ENCODE results near the gene PRKN. TPM values are rescaled to one million over a fixed set of nuclear protein-coding genes. Genes with fewer than 3 reads are reported as not detected.
"Not testable (repeated sequence)": the region's sequence is repeated elsewhere in the genome, so short reads cannot be mapped to it uniquely, and the experiment has no call there.

Gene PRKN
- polyA plus RNA-seq, 1 donor = 4.6 TPM

DNA sequence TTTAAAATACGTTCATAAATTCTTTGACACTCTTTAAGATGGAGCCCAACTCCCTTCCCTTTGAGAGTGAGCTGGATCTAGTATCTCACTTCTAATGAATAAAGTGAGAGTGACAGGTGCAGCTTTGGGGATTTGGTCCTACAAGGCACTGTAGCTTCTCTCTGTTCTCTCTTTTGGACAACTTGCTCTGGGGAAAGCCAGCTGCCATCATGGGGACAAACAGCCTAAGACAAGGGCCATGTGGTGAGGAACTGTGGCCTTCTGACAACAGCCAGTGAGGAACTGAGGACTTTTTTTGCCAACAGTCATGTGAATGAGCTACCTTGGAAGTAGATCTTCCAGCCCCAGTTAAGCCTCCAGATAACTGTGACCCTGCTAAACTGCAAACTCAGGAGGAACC, 1180.9 kb downstream of the PRKN start:
- DNase-seq (ENCODE audit: low read depth) = no peak

DNA sequence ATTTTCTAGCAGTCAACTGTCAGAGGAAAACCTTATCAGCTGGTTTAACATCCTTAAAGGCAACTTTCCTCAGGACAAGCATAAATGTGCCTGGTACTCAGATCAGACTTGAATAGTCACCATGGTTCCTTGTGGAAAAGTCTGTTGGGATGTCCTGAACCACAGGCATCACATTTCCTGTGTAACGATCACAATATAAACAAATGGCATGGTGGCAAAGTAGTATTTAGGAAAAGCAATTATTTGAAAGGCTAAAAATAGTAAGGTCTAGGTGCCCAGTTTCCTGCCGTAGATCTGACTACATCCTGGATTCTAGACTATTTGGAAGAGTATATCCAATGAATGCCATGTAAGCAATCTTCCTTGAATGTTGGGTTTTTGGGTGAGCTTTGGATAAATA, 1181.8 kb downstream of the PRKN start:
- DNase-seq (ENCODE audit: low read depth) = no peak

DNA sequence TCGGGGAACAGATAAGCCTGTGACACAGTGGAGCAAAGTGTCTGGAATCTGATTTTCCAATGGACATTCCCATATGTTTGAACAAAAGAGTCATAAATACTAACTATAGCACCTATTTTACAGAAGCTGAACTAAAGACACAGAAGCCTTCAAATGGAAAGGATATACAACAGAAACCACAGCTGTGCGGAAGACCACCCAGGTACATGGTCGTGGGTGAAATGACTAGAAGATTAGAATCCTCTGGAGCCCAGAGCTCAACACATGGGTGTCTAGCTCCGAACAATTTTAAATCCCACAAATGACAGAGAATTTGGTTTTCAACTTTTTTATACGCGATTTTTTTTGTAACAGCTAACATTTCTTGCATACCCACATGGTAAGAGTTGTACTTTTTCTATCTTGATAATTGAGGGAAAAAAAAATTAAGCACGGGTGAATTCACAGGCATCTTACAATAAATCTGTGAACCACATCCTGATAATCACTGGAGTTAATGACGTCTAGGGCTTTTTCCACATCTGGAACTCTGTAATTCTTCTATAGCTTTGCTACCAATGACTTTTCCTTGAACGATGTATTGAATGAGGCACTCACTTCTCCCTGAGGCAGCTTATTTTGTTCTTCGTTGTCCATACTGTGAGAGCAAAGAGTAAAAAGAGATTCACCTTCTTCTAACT, 1182.6 kb downstream of the PRKN start:
- no peak for DNase-seq (ENCODE audit: low read depth)

- peak; percentile 8 for DNase-seq (ENCODE audit: low read depth)
Measured at GRCh38 chr6:161543684-161544309, 1183.8 kb downstream of the PRKN start.

DNA sequence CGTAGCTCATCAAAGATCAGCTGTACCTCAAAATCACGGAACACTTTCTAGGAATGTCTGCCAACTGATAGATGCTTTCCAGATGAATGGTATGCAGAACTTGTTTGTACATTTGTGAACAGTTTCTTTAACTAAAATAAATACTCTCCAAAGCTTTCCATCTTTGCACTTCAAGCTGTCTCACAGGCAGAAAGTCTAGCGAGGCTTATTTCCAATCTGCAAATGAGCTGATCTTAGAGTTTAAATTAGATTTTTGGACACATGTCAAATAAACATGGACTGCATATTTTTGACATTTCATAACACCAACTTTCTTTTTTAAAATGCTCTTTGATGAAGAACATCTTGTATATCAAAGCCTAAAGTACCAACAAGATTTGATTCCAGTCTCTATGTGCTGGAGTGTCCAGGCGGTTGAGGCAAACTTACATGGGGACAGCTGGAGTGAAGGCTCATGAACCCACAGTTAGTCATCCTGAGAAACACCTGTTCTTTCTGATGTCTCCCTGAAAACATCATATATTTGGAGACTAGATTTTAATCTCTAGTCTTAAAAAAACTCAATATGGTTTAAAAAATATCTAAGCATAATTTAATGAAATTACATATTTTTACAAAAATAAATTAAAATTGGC, 1185.1 kb downstream of the PRKN start:
- DNase-seq (ENCODE audit: low read depth) = no peak

GRCh38 chr6:161540532-161540931, 1187.0 kb downstream of the PRKN start:
- DNase-seq (ENCODE audit: low read depth) = no peak

- no peak for DNase-seq (ENCODE audit: low read depth)
Measured at GRCh38 chr6:161536224-161536630, 1191.3 kb downstream of the PRKN start.

DNA sequence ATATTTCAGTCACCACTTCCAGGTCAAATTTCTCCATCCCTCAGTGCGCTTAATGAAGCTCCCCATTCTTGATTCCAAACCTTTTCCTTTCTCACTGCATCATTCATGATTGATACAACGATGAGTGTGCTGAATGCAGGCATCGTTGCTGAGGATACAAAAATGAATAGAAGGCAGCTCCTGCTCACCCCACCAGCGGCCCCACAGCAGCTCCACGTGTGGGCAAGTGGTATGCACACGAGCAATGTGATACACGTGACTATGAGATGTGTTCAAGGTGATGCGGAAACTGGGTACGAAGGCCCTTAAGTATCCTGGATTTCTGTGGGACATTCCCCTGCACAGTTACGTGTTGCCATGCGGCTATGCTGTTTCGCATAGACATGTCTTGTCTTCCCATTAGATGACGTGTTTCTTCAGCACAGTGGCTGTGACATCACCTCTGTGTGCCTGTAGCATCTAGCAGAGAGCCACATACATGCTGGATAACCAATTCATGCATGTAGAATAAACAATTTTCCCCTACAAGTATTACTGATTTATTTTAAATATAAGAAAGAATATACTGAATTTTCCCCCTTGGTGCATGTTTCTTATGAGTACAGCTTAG, 1193.2 kb downstream of the PRKN start:
- DNase-seq (ENCODE audit: low read depth) = no peak

- DNase-seq (ENCODE audit: low read depth) = no peak
Measured at GRCh38 chr6:161533266-161533665, 1194.3 kb downstream of the PRKN start.

DNA sequence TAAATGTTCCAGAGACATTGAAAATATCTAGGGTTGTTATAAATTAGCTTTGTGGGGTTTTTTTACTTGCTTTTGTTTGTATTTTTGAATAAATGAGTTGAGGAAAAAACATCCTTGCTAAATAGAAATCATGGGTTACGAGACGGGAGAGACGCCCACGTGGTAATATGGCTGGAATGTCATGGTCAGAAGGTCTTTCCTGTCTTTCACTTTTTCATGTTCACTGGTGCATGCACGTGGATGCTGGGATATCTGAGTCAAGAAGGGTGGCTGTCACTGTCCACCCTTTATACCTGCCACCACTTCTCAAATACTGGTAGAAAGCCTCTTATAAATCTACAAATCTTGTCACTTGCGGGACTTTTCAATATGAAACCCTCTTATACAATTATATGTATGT, 1195.0 kb downstream of the PRKN start:
- DNase-seq (ENCODE audit: low read depth) = no peak

- no peak for DNase-seq (ENCODE audit: low read depth)
Measured at GRCh38 chr6:161526794-161527193, 1200.8 kb downstream of the PRKN start.

GRCh38 chr6:161523362-161523761, 1204.2 kb downstream of the PRKN start:
- DNase-seq (ENCODE audit: low read depth) = no peak

DNA sequence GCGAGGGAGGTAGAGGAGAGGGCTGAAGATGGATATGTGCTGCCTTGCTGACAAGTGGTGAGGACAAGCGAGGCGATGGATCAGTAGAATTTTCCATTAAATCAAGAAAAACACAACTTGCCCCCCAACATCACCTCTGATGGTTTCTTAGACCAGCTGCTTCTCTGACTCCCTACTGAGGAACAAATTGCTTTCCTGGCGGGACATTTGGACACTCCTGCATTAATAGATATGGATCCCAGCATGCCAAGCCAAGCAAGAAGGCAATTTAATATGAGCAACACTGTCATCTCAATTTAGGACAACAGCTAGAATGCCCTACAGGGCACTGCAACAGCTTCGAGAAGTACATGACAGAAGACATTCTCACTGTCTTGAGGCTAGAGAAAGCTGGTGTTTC, 1205.3 kb downstream of the PRKN start:
- DNase-seq (ENCODE audit: low read depth) = no peak

GRCh38 chr6:161511447-161512095, 1216.0 kb downstream of the PRKN start:
- DNase-seq (ENCODE audit: low read depth) = no peak

GRCh38 chr6:161508341-161508740, 1219.2 kb downstream of the PRKN start:
- DNase-seq (ENCODE audit: low read depth) = no peak

DNA sequence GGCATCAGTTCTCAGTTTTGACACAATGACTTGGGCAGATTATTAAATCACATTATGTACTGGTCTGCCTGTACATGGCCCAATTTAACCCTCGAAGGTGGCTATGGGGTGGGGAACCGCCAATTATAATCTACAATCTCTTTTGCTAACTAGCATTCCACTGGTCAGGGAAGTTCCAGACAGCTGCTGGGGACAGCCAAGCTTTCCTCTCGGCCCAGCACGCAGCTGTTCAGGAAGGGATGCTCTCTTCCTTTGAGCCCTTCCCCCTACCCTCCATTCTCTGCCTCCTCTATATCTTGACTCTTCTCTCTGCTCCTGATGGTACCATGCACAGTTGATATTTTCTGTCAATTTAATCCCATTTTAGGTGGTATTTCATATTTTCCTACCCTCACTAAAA, 1220.2 kb downstream of the PRKN start:
- DNase-seq (ENCODE audit: low read depth) = peak; percentile 9

GRCh38 chr6:161503570-161503969, 1224.0 kb downstream of the PRKN start:
- DNase-seq (ENCODE audit: low read depth) = no peak

- no peak for DNase-seq (ENCODE audit: low read depth)
Measured at GRCh38 chr6:161498881-161499280, 1228.7 kb downstream of the PRKN start.

- no peak for DNase-seq (ENCODE audit: low read depth)
Measured at GRCh38 chr6:161498359-161498758, 1229.2 kb downstream of the PRKN start.

DNA sequence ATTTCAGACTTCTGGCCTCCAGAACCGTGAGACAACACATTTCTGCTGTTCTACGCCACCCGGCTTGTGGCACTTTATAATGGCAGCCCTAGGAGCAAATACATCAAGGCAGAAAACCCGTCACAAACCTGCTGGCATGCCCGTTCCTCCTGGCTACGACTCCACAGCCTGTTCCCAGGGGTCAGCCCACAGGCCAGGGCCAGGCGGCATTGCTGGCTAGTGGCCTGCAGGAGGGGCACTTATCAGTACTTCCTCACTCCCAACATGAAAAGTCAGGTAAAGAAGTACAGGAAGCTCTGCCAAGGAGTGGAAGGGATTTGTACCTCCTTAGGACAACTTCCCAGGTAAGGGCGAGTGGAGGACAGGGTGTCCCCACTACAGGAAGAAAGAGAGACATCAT, 1230.6 kb downstream of the PRKN start:
- DNase-seq (ENCODE audit: low read depth) = no peak

GRCh38 chr6:161496271-161496670, 1231.3 kb downstream of the PRKN start:
- not testable (repeated sequence) for DNase-seq (ENCODE audit: low read depth)

DNA sequence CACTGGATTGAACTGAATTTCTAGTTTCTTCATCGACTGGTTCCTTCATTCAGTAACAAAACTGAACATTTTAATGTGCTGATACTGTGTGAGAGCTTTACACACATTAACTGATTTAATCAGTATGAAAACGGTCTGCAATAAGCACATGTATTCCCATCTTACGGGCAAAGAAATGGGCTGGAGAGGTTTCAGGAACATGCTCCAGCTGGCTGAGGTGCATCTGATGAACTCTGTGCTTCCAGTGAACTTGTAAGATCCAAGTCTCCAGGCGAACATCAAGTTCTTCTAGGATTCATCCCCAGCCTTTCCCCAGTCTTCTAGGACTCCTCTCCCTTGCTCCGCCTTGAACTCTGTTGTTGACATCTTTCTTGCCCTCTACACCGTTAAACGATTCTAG, 1233.0 kb downstream of the PRKN start:
- no peak for DNase-seq (ENCODE audit: low read depth)
